Activated T-helper 1 cell treated with anti-CD3 and anti-CD28 coated beads, Interleukin-12 subunit alpha, Interleukin-12 subunit beta, Interleukin-2, Interleukin-4 antibody, amounts not matched to agents 30 ng/mL and 10 ng/mL and 1 ng/mL, durations not matched to agents 14 hours and 24 hours and 36 hours (primary cell): ENCODE data around the gene USB1. TPM values are rescaled to one million over a fixed set of nuclear protein-coding genes. Genes with fewer than 3 reads are reported as not detected.

Experiments used
- DNase-seq: peaks from one replicate; pipeline ENCODE4 v3.0.0; 2021; ENCODE audit warnings: low spot score
- H3K27ac Mint-ChIP-seq: one replicate; pipeline ENCODE4 v1.8.0; 2021; ENCODE audit warnings: mild to moderate bottlenecking, mixed read lengths
- H3K27me3 Mint-ChIP-seq: one replicate; pipeline ENCODE4 v1.8.0; 2022; ENCODE audit warnings: mild to moderate bottlenecking, moderate library complexity, mixed read lengths; ENCODE audit not compliant: insufficient read depth
- H3K36me3 Mint-ChIP-seq: one replicate; pipeline ENCODE4 v1.8.0; 2021; ENCODE audit warnings: low read depth, mixed read lengths
- H3K4me1 Mint-ChIP-seq: one replicate; pipeline ENCODE4 v1.8.0; 2021; ENCODE audit warnings: low read depth, mixed read lengths
- H3K4me3 Mint-ChIP-seq: one replicate; pipeline ENCODE4 v1.8.0; 2021; ENCODE audit warnings: mild to moderate bottlenecking, moderate library complexity, mixed read lengths
- H3K9me3 Mint-ChIP-seq: one replicate; pipeline ENCODE4 v1.8.0; 2021; ENCODE audit warnings: mixed read lengths
- intact Hi-C: fragments of 100-400 bp; cut with micrococcal nuclease; formaldehyde crosslinking; loops from one replicate; pipeline ENCODE4 v1.15.1; 2024
- total RNA-seq: library from RNA; stranded (reverse); gene quantifications from 2 replicates; pipeline ENCODE4 v1.2.3, GENCODE V29; 2022

Gene USB1
- total RNA-seq, 1 donor from 2014 or later: 60.8 TPM

DNA sequence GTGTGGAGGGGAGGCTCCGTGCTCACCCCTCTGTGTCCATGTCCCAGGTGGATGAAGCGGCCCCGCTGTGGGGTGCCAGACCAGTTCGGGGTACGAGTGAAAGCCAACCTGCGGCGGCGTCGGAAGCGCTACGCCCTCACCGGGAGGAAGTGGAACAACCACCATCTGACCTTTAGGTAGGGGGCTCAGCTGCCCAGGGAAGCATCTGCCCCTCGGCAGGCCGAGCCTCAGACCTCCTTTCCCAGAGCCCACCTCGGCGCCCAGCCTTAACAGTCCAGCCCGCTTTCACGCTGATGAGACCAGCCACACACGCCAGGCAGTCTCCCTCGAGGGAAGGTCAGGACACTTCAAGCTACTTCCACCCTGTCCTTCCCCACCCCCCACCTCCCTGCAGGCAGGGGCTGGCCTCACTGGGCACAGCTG lies 37.0 kb downstream of the USB1 start:
- no peaks in the 10 kb centered on the region for H3K9me3 Mint-ChIP-seq
- no peak overlapping the region for H3K4me3 Mint-ChIP-seq
- H3K27ac Mint-ChIP-seq: no peak overlapping the region

DNA sequence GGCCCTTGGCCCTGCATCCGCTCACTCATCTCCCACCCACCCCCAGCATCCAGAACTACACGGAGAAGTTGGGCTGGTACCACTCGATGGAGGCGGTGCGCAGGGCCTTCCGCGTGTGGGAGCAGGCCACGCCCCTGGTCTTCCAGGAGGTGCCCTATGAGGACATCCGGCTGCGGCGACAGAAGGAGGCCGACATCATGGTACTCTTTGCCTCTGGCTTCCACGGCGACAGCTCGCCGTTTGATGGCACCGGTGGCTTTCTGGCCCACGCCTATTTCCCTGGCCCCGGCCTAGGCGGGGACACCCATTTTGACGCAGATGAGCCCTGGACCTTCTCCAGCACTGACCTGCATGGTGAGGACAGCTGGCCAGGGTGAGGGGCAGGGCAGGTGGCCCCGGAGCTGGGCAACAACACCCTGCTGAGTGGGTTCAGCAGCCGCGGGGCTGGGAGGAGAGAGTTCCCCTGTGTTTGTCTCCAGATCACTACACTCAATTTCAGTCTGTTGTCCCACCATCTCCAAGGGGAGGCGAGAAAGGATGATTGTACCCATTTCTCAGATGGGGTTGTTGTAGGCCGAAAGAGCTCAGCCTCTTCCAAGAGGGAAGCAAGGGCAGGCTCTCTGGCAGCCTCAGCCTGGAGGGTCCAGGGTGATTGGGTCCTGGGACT lies 38.8 kb downstream of the USB1 start:
- no peaks in the 10 kb centered on the region for H3K4me1 Mint-ChIP-seq
- intact Hi-C loops: no loop called here
- no peaks in the 10 kb centered on the region for H3K27me3 Mint-ChIP-seq
- no peaks in the 10 kb centered on the region for H3K9me3 Mint-ChIP-seq
- no peak overlapping the region for H3K4me3 Mint-ChIP-seq
- H3K36me3 Mint-ChIP-seq: no peaks in the 10 kb centered on the region
- H3K27ac Mint-ChIP-seq: no peak overlapping the region
- DNase-seq: no peak

More for the DNA sequence above, 37.0 kb downstream of the USB1 start:
- DNase-seq: no peak
- Mint-ChIP-seq H3K4me1 (no peaks in the 10 kb centered on the region), H3K27me3 (peaks cover 2% of the 10 kb centered on the region), H3K36me3 (no peaks in the 10 kb centered on the region)
- intact Hi-C loops: no loop called here

- Mint-ChIP-seq H3K9me3 (no peaks in the 10 kb centered on the region), H3K4me3 (no peak overlapping the region), H3K36me3 (no peaks in the 10 kb centered on the region), H3K4me1 (no peaks in the 10 kb centered on the region), H3K27me3 (no peaks in the 10 kb centered on the region), H3K27ac (no peak overlapping the region)
- DNase-seq: no peak
- intact Hi-C loops: no loop called here
Measured at GRCh38 chr16:58040496-58040846, 39.3 kb downstream of the USB1 start.

DNA sequence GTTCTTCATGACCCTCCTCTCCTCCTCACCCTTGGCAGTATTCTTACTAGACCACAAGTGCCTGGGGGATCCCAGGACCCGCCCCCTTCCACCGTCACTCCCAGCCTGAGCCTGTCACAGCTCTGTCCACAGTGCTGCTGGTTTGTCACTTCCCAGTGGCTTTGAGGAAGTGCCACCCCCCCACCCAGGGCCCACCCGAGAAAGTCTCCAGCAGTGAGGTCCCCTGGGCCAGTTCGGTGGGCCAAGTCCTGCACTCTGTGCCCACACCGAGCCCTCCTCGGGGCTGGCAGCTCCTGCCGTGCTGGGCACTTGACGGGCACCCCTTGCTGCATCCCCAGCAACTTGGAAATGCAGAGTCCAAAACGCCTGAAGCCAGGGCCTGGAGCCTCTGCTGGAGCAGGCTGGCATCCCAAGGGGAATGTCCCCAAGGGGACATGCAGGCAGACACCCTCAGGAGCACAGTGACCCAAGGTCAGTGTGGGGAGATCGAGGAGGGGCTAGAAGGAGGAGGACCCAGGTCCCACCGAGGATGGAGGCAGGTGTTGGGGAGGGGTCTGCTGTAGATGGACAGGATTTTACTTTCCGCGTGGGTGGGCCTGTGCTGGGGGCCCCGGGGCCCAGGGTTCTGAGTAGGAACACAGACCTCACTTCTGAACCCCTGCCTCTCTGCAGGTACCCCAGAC lies 39.9 kb downstream of the USB1 start:
- Mint-ChIP-seq H3K27ac (no peak overlapping the region), H3K9me3 (no peaks in the 10 kb centered on the region), H3K36me3 (no peaks in the 10 kb centered on the region), H3K4me1 (no peaks in the 10 kb centered on the region), H3K27me3 (no peaks in the 10 kb centered on the region), H3K4me3 (no peak overlapping the region)
- DNase-seq: no peak
- intact Hi-C loops: no loop called here

DNA sequence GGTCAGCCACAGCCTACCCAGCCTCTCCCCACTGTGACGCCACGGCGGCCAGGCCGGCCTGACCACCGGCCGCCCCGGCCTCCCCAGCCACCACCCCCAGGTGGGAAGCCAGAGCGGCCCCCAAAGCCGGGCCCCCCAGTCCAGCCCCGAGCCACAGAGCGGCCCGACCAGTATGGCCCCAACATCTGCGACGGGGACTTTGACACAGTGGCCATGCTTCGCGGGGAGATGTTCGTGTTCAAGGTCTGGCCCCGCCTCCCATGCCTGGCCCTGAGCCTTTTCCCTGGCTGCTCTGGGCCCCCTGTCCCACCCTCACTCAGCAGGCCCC lies 40.4 kb downstream of the USB1 start:
- Mint-ChIP-seq H3K4me3 (no peak overlapping the region), H3K27ac (no peak overlapping the region)

GRCh38 chr16:58042001-58042885 lies 41.0 kb downstream of the USB1 start:
- H3K36me3 Mint-ChIP-seq: no peaks in the 10 kb centered on the region
- H3K9me3 Mint-ChIP-seq: no peaks in the 10 kb centered on the region
- no peak overlapping the region for H3K27ac Mint-ChIP-seq

More for the DNA sequence above, 40.4 kb downstream of the USB1 start:
- Mint-ChIP-seq H3K27me3 (no peaks in the 10 kb centered on the region), H3K9me3 (no peaks in the 10 kb centered on the region), H3K36me3 (no peaks in the 10 kb centered on the region), H3K4me1 (no peaks in the 10 kb centered on the region)
- no peak for DNase-seq
- intact Hi-C loops: no loop called here

GRCh38 chr16:58042886-58043515 lies 41.8 kb downstream of the USB1 start:
- no peak overlapping the region for H3K4me3 Mint-ChIP-seq
- intact Hi-C loops: no loop called here
- no peaks in the 10 kb centered on the region for H3K27me3 Mint-ChIP-seq
- H3K4me1 Mint-ChIP-seq: no peaks in the 10 kb centered on the region
- H3K27ac Mint-ChIP-seq: no peak overlapping the region
- H3K36me3 Mint-ChIP-seq: no peaks in the 10 kb centered on the region
- no peak for DNase-seq
- no peaks in the 10 kb centered on the region for H3K9me3 Mint-ChIP-seq

More at GRCh38 chr16:58042001-58042885, 41.0 kb downstream of the USB1 start:
- intact Hi-C loops: no loop called here
- H3K4me3 Mint-ChIP-seq: no peak overlapping the region
- no peaks in the 10 kb centered on the region for H3K4me1 Mint-ChIP-seq
- no peaks in the 10 kb centered on the region for H3K27me3 Mint-ChIP-seq
- no peak for DNase-seq

- Mint-ChIP-seq H3K36me3 (no peaks in the 10 kb centered on the region), H3K27ac (no peak overlapping the region), H3K4me3 (no peak overlapping the region), H3K4me1 (no peaks in the 10 kb centered on the region), H3K9me3 (no peaks in the 10 kb centered on the region), H3K27me3 (no peaks in the 10 kb centered on the region)
- no peak for DNase-seq
- intact Hi-C loops: no loop called here
Measured at GRCh38 chr16:58043571-58044155, 42.5 kb downstream of the USB1 start.

DNA sequence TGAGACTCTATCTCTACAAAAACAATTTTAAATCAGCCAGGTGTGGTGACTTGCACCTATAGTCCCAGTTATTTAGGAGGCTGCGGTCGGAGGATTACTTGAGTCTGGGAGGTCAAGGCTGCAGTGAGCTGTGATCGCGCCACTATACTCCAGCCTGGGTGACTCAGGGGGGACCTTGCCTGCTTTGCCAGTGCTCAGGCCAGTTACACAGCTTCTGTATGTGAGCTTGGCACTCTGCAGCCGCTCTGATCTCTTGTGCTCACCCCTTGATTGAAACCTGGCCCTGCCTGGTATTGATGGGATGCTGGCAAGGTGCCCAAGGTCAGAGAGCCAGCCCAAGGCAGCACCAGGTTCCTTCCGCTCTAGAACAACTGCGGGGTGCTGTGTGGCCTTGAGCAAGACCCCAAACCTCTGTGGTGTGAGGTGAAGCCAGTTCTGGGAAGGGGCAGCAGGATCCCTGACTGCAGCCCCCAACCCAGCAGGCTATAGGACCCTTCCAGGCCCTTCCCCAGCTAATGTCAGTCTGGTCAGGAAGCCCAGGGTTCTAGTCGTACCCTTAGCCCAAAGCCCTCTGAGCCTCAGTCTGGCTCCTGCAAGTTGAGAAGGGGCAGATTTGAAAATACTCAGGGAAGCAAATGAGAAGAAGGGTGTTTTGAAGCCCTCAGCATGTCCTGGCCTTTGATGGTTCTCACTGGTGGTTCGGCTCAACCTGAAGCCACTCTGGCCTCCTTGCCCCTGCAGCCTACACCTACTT lies 43.2 kb downstream of the USB1 start:
- H3K4me1 Mint-ChIP-seq: no peaks in the 10 kb centered on the region
- no peak overlapping the region for H3K27ac Mint-ChIP-seq
- H3K27me3 Mint-ChIP-seq: no peaks in the 10 kb centered on the region
- no peak for DNase-seq
- H3K36me3 Mint-ChIP-seq: no peaks in the 10 kb centered on the region
- intact Hi-C loops: no loop called here
- no peak overlapping the region for H3K4me3 Mint-ChIP-seq
- H3K9me3 Mint-ChIP-seq: no peaks in the 10 kb centered on the region

DNA sequence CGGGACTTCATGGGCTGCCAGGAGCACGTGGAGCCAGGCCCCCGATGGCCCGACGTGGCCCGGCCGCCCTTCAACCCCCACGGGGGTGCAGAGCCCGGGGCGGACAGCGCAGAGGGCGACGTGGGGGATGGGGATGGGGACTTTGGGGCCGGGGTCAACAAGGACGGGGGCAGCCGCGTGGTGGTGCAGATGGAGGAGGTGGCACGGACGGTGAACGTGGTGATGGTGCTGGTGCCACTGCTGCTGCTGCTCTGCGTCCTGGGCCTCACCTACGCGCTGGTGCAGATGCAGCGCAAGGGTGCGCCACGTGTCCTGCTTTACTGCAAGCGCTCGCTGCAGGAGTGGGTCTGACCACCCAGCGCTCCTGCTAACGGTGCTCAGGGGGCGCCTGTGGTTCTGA lies 43.9 kb downstream of the USB1 start:
- Mint-ChIP-seq H3K9me3 (no peaks in the 10 kb centered on the region), H3K27me3 (no peaks in the 10 kb centered on the region), H3K36me3 (no peaks in the 10 kb centered on the region), H3K4me3 (no peak overlapping the region), H3K4me1 (no peaks in the 10 kb centered on the region), H3K27ac (no peak overlapping the region)
- no peak for DNase-seq
- intact Hi-C loops: no loop called here

GRCh38 chr16:58046054-58046881 lies 45.1 kb downstream of the USB1 start:
- Mint-ChIP-seq H3K36me3 (no peaks in the 10 kb centered on the region), H3K27ac (no peak overlapping the region), H3K27me3 (no peaks in the 10 kb centered on the region), H3K4me1 (no peaks in the 10 kb centered on the region), H3K9me3 (no peaks in the 10 kb centered on the region), H3K4me3 (no peak overlapping the region)
- intact Hi-C loops: no loop called here
- DNase-seq: no peak
